RPMI8226 (cell line): ENCODE measurements around the gene ABL1.
"Not testable (repeated sequence)": the region's sequence is repeated elsewhere in the genome, so short reads cannot be mapped to it uniquely, and the experiment has no call there.

Experiments
- DNase-seq: peaks from one replicate; pipeline ENCODE4 v3.0.0-alpha.2; 2015

The ABL1 gene

GRCh38 chr9:130834371-130835336 is at the start of gene ABL1:
Gene ABL1, plus strand, starts transcription at chr9:130835254. Its CDS starts 193 bp downstream, at chr9:130835447.
- peak; percentile 93 for DNase-seq

GRCh38 chr9:130785940-130786508 is 49.0 kb upstream of the ABL1 start:
- no peak for DNase-seq

DNA sequence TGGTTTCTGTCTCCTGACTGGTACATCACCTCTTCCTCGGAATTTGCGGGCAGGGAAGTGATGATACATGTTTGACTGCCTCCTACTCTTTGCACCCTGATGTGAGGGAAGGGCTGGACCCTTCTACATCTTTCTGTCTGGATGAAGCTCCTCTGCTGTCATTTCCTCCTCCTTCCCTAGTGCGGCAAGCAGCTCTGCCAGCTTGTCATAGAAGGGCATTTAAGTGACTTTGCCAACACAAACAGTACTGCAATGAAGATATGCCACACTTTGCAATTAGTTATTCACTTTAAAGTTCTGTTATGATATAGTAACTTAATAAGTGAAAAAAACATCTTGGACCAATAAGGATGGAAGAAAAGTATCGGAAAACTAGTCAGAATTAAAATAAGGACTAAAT is 48.5 kb upstream of the ABL1 start:
- no peak for DNase-seq

DNA sequence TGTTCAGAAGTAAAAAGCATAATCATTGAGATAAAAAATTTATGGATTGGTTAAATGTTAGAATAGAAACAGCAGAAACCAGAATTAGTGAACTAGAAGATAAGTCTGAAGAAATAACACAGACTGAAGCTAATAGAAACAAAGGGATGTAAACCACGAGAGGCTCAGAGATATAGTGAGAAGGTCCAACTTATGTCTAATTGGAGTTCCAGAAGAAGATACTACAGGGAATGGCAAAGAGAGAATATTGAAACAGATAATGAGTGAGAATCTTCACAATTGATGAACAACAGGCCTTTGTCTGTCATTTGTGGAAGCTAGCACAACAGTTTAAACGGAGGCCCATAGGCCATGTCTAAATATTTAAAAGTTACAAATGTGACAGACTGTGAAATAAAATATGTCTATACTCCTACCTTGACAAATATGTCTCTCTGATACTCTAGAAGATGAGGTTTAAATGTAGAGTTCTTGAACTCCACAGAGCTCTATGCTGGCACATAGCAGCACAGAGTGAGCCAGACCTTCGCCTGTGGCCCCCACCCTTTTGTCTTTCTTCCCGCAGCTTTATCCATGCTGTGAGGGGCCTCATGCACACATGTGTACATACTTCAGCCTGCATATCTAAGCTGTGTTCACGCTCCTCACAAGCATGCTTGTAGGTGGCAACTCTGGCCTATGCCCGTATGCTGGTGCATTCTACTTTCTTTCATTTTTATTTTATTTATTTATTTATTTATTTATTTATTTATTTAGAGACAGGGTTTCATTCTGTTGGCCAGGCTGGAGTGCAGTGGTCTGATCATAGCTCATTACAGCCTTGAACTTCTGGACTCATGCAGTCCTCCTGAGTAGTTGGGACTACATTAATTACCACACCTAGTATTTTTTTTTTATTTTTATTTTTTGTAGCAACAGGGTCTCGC is 45.0 kb upstream of the ABL1 start:
- no peak for DNase-seq

- DNase-seq, result no peak
These were observed 43.7 kb upstream of the ABL1 start for GRCh38 chr9:130791303-130791894.

- DNase-seq, result no peak
These were observed 41.5 kb upstream of the ABL1 start for GRCh38 chr9:130793589-130793988.

GRCh38 chr9:130794021-130794420 is 41.0 kb upstream of the ABL1 start:
- not testable (repeated sequence) for DNase-seq

DNA sequence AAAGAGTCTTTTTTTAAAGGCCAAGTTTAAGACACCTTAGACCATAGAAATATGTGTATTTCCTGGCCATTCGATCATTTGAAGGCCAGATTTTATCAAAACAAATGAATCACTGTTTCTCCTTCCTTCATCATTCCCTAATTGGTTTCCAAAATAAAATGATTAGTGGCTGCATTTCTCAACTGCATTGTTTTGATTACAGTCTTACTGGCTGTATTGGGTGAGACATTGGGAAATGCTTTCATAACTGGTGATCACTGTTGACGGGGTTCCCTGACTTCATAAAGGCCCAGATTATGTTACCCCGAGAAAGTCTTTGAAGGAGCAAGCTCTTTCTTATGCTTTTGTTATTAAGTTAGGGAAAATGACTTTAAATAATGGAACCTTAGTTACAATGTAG is 40.6 kb upstream of the ABL1 start:
- not testable (repeated sequence) for DNase-seq

- DNase-seq, result no peak
These were observed 40.0 kb upstream of the ABL1 start for GRCh38 chr9:130794923-130795495.

DNA sequence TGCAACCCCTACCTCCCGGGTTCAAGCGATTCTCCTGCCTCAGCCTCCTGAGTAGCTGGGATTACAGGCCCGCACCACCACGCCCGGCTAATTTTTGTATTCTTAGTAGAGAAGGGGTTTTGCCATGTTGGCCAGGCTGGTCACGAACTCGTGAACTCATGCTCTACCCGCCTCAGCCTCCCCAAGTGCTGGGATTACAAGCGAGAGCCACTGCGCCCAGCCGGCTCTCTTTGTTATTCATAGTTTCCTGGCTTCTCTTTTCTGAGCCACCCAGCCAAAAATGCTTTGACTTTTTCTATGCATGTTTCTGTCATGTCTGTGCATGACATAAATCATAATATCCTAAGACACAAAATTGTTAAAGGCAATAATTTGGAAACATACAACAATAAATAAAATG is 31.9 kb upstream of the ABL1 start:
- not testable (repeated sequence) for DNase-seq

DNA sequence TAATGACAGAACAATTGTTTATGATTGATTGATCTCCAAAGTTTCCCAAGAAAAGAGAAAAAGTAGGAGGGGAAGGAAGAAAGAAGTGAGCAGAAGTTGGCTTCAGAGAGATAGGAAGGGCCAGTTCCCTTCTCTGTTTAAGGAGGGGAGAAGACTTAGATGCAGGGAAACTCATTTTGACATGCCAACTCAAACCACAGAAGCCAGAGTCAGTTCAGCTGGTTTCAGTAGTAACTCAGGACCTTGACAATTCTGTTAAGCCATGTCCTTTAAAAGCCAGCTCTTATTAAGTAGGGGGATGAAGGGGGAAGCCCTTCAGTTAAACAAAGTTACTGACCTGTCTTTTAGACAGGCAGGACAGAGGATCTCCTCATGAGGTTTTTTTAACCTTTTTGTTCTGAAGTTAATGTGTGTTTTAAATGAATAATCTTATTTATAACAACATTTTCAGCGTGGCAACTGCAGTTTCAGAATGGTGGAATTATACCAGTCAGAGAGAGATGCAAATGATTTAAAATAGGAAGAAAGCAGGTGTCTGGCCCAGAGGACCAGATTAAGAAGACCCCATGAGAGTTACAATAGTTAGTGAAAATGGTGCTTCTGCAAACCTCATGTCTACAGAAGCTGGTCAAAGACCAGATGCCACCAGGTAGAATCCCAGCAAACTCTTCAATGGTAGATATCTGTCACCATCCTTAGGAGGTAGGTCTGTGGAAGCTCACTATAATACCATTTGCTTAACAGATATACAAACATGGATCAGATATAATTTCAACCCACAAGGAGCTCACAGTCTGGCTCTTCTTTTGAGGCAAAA is 29.3 kb upstream of the ABL1 start:
- DNase-seq, result peak; percentile 29

DNA sequence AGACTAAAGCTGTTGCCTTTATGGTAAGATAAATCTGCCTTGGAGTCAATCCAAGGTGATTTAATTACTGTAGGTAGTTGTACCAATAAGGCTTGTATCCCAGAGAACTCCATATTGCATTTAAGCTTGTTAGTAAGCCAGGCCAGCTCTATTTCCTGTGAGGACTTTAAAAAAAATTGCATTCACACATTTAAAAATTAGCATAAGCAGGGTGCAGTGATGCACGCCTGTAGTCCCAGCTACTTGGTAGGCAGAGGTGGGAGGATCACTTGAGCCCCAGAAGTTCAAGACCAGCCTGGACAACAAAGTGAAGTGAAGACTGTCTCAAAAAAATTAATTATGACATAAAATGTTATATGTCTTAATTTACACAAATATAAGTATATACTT is 28.7 kb upstream of the ABL1 start:
- DNase-seq, result no peak

DNA sequence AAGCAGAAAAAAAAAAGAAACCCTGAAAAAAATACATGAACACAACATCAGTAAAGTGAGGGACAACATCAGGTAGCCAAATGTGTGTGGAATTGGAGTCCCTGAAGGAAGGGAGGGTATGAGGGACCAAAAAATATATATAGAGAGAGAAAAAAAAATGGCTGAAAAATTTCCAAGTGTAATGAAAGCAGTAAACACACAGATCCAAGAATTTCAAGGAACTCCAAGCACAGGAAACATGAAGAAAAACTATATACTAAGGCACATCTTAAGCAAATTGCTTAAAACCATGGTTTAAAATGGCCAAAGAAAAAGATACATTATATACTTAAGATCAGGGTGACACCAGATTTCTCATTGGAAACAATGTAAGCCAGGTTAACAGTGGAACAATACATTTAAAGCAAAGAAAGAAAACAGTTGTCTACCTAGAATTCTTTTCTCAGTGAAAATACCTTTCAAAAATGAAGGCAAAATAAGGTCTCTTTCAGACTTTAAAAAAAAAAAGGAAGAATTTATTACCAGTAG is 24.4 kb upstream of the ABL1 start:
- no peak for DNase-seq

DNA sequence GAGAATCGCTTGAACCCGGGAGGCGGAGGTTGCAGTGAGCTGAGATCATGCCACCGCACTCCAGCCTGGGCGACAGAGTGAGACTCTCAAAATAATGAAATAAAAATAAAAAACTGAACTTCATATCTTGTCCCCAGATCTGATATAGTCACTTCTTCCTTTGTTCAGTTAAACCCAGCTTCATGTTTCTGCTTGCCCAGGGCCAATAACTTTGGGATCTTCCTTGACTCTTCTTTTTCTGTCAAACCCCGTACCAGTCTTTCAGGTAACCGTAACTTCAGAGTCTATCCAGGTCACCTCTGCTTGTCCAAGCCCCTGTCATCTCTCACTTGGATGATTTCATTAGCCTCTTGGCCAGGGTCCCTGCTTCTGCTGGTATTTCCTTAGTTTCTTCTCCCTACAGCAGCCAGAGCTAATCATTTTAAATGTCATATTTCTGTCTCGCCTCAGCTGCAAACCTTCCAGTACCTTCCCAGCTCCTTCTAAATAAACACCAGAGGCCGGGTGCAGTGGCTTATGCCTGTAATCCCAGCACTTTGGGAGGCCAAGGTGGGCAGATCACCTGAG is 19.7 kb upstream of the ABL1 start:
- DNase-seq, result no peak

DNA sequence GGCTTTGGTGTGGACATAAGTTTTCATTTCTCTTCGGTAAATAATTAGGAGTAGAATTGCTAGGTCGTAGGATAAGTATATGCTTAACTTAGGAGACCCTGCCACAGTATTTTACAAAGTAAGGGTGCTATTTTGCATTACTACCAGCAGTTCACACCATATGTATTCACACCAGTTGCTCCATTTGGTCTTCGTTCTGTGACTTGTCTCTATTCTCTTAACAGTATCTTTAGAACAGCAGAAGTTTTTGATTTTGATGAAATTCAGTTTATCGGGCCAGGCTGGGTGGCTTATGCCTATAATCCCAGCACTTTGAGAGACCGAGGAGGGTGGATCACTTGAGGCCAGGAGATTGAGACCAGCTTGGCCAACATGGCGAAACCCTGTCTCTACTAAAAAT is 17.1 kb upstream of the ABL1 start:
- DNase-seq, result no peak

- no peak for DNase-seq
These were observed 14.8 kb upstream of the ABL1 start for GRCh38 chr9:130820135-130820738.

DNA sequence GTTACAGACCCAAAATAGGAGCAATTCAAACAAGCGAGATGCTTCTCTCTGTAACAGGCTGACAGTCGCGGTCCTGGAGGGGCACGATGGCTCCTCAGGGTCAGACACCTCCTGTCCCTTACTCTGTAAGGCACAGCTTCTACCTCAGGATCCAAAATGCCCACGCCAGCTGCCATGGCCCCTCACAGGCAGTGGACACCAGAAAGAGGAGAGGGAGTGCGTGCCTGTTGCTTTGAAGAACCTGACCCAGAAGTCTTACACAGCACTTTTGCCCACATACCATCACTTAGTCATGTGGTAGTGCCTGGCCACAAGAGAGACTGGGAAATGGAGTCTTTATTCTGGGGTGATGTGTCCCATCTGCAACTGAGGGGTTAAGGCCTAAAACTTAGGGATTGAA is 11.6 kb upstream of the ABL1 start:
- DNase-seq, result no peak

- DNase-seq, result no peak
These were observed 11.0 kb upstream of the ABL1 start for GRCh38 chr9:130824079-130824478.

GRCh38 chr9:130824643-130825350 is 10.3 kb upstream of the ABL1 start:
- no peak for DNase-seq

DNA sequence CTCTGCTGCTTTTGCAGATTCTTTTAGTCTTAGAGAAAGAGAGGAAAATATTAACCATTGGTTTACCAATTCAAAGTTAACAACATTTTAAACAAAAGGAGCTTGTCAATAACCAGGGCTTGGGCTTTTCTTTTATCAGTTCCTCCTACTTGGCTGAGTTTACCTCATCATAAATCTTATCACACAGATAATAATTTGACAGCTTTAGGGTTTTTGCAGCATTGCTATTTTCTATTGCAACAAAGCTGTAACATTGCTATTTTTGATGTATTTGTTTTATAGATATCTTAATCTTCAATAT is 9.8 kb upstream of the ABL1 start:
- no peak for DNase-seq
